ENCODE measurements around the gene SMYD3. TPM values are rescaled to one million over a fixed set of nuclear protein-coding genes. Genes with fewer than 3 reads are reported as not detected.

Gene SMYD3
- total RNA-seq, 1 experiment from 2014 or later: 25.5 TPM

- no peak overlapping the region for H2BK12ac ChIP-seq (ENCODE audit: insufficient read length, low read depth, low read length)
- no peak overlapping the region for H3K18ac ChIP-seq (ENCODE audit: insufficient read length, low read depth, low read length)
- no peak overlapping the region for H2BK20ac ChIP-seq (ENCODE audit: low read depth, low read length, poor library complexity, severe bottlenecking)
- H3K36me3 Mint-ChIP-seq (ENCODE audit: insufficient read depth in 1 of 3, low read depth in 3 of 3): no peaks in the 10 kb centered on the region
- no peak overlapping the region for H3K4me2 ChIP-seq (ENCODE audit: insufficient read depth, insufficient read length, low read length)
- no peak overlapping the region for H4K5ac ChIP-seq (ENCODE audit: insufficient read length, low read depth, low read length)
- H3K79me2 ChIP-seq (ENCODE audit: insufficient read depth, low read length): no peaks in the 10 kb centered on the region
- no peak overlapping the region for H2BK120ac ChIP-seq (ENCODE audit: low read depth, low read length, poor library complexity, severe bottlenecking)
- no peak overlapping the region for H3K56ac ChIP-seq (ENCODE audit: insufficient read length, low read depth, low read length)
- no peaks in the 10 kb centered on the region for H3K79me1 ChIP-seq (ENCODE audit: insufficient read depth, low read depth, low read length, poor library complexity, severe bottlenecking)
- no peak overlapping the region for H3T11ph ChIP-seq (ENCODE audit: low read length)
- H2BK15ac ChIP-seq (ENCODE audit: low read depth, low read length): no peak overlapping the region
- H3K27me3 Mint-ChIP-seq (ENCODE audit: low read depth): no peaks in the 10 kb centered on the region
- H3K27ac Mint-ChIP-seq: no peak overlapping the region
- H3K4me1 ChIP-seq (ENCODE audit: insufficient read depth, low read length): no peaks in the 10 kb centered on the region
- no peak overlapping the region for H4K91ac ChIP-seq (ENCODE audit: insufficient read length, low read depth, low read length)
- no peak overlapping the region for H2AFZ ChIP-seq (ENCODE audit: low read length)
- H2AK5ac ChIP-seq (ENCODE audit: insufficient read length, low read length): no peak overlapping the region
- no peaks in the 10 kb centered on the region for H4K20me1 ChIP-seq (ENCODE audit: control insufficient read depth, insufficient read depth, insufficient read length)
- no peak overlapping the region for H3K14ac ChIP-seq (ENCODE audit: insufficient read depth, low read length)
- H4K8ac ChIP-seq (replicated peaks; ENCODE audit: insufficient read length, low read depth, low read length): no peak overlapping the region
- no peak for DNase-seq
- 0 out of 4 replicates have a peak, but pooled peaks cover 0 to under 1% of the 10 kb centered on the region in 2 experiments for H3K4me1 Mint-ChIP-seq
- TF ChIP-seq, protein P1, sequence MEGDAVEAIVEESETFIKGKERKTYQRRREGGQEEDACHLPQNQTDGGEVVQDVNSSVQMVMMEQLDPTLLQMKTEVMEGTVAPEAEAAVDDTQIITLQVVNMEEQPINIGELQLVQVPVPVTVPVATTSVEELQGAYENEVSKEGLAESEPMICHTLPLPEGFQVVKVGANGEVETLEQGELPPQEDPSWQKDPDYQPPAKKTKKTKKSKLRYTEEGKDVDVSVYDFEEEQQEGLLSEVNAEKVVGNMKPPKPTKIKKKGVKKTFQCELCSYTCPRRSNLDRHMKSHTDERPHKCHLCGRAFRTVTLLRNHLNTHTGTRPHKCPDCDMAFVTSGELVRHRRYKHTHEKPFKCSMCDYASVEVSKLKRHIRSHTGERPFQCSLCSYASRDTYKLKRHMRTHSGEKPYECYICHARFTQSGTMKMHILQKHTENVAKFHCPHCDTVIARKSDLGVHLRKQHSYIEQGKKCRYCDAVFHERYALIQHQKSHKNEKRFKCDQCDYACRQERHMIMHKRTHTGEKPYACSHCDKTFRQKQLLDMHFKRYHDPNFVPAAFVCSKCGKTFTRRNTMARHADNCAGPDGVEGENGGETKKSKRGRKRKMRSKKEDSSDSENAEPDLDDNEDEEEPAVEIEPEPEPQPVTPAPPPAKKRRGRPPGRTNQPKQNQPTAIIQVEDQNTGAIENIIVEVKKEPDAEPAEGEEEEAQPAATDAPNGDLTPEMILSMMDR (conservative IDR thresholded peaks at IDR 0.05): no peak
- no peaks in the 10 kb centered on the region for H3K9me3 ChIP-seq (ENCODE audit: control insufficient read depth, low read depth, low read length)
- H3K4ac ChIP-seq (ENCODE audit: low read depth, low read length): no peak overlapping the region
- no peaks in the 10 kb centered on the region for H3K27me3 ChIP-seq (ENCODE audit: insufficient read depth, low read length)
- H3K9ac ChIP-seq (ENCODE audit: extremely low read depth, insufficient read length, low read length): no peak overlapping the region
- H3K23ac ChIP-seq (ENCODE audit: insufficient read length, low read depth, low read length): no peak overlapping the region
- H3K23me2 ChIP-seq (ENCODE audit: insufficient read length, low read depth, low read length, poor library complexity, severe bottlenecking): no peaks in the 10 kb centered on the region
- H3K27ac ChIP-seq (ENCODE audit: insufficient read length, low read depth, low read length): no peak overlapping the region
- no peak overlapping the region for H2BK5ac ChIP-seq (ENCODE audit: insufficient read length, low read length)
- H3K4me3 Mint-ChIP-seq: no peak overlapping the region
- H3K9me3 Mint-ChIP-seq: no peaks in the 10 kb centered on the region
Observed at GRCh38 chr1:246181241-246181640, 325.8 kb downstream of the SMYD3 start.

Data from H9 (cell line).